Stimulated activated CD8-positive, alpha-beta memory T cell treated with anti-CD3 and anti-CD28 coated beads, Interleukin-12 subunit alpha, Interleukin-12 subunit beta, amount 100 ng/mL, for 4 hours (primary cell): ENCODE measurements around the gene SEC31A.
"Not testable (repeated sequence)": the region's sequence is repeated elsewhere in the genome, so short reads cannot be mapped to it uniquely, and the experiment has no call there.

Source experiments
- DNase-seq: peaks from one replicate; pipeline ENCODE4 v3.0.0-alpha.2; 2020; ENCODE audit warnings: low read depth

The SEC31A gene

GRCh38 chr4:82892467-82892802, 1.5 kb upstream of the SEC31A start:
- DNase-seq = no peak

GRCh38 chr4:82891707-82892466, 934 bp upstream of the SEC31A start:
- no peak for DNase-seq

GRCh38 chr4:82890528-82890900, 439 bp downstream of the SEC31A start:
- DNase-seq = no peak

- DNase-seq = no peak
Measured at GRCh38 chr4:82889287-82889686, 1.7 kb downstream of the SEC31A start.

- no peak for DNase-seq
Measured at GRCh38 chr4:82886147-82886942, 4.6 kb downstream of the SEC31A start.

GRCh38 chr4:82885410-82885809, 5.5 kb downstream of the SEC31A start:
- DNase-seq = no peak

GRCh38 chr4:82868572-82868971, 22.4 kb downstream of the SEC31A start:
- DNase-seq = no peak

- no peak for DNase-seq
Measured at GRCh38 chr4:82866706-82867385, 24.1 kb downstream of the SEC31A start.

GRCh38 chr4:82866033-82866432, 24.9 kb downstream of the SEC31A start:
- DNase-seq = not testable (repeated sequence)

- DNase-seq = no peak
Measured at GRCh38 chr4:82865592-82865991, 25.4 kb downstream of the SEC31A start.

GRCh38 chr4:82864336-82864979, 26.5 kb downstream of the SEC31A start:
- DNase-seq = no peak

GRCh38 chr4:82861529-82861928, 29.4 kb downstream of the SEC31A start:
- no peak for DNase-seq

- not testable (repeated sequence) for DNase-seq
Measured at GRCh38 chr4:82860487-82860886, 30.5 kb downstream of the SEC31A start.

- DNase-seq = no peak
Measured at GRCh38 chr4:82852751-82853285, 38.1 kb downstream of the SEC31A start.

- DNase-seq = no peak
Measured at GRCh38 chr4:82851885-82852750, 38.8 kb downstream of the SEC31A start.

GRCh38 chr4:82851318-82851717, 39.6 kb downstream of the SEC31A start:
- no peak for DNase-seq

GRCh38 chr4:82850684-82851083, 40.3 kb downstream of the SEC31A start:
- no peak for DNase-seq

- no peak for DNase-seq
Measured at GRCh38 chr4:82848706-82849105, 42.2 kb downstream of the SEC31A start.

GRCh38 chr4:82842593-82842992, 48.4 kb downstream of the SEC31A start:
- DNase-seq = no peak

- no peak for DNase-seq
Measured at GRCh38 chr4:82839624-82840023, 51.3 kb downstream of the SEC31A start.

GRCh38 chr4:82833696-82834313, 57.1 kb downstream of the SEC31A start:
- DNase-seq = no peak
